Activated T-helper 2 cell treated with anti-CD3 and anti-CD28 coated beads, Interferon-gamma antibody, Interleukin-2, Interleukin-4, amounts not matched to agents 10 μg/mL and 5 μg/mL and 100 μg/mL, durations not matched to agents 14 hours and 24 hours and 36 hours (primary cell): Measurements from ENCODE around the gene ZNF559. TPM values are rescaled to one million over a fixed set of nuclear protein-coding genes. Genes with fewer than 3 reads are reported as not detected.
"Not testable (repeated sequence)": the region's sequence is repeated elsewhere in the genome, so short reads cannot be mapped to it uniquely, and the experiment has no call there.

ENCODE experiments used
- DNase-seq: peaks from one replicate; pipeline ENCODE4 v3.0.0; 2021; ENCODE audit warnings: low spot score
- H3K27ac Mint-ChIP-seq: one replicate; pipeline ENCODE4 v1.8.0; 2021; ENCODE audit warnings: mixed read lengths
- H3K27me3 Mint-ChIP-seq: one replicate; pipeline ENCODE4 v1.8.0; 2021; ENCODE audit warnings: low read depth, mixed read lengths
- H3K36me3 Mint-ChIP-seq: one replicate; pipeline ENCODE4 v1.8.0; 2021; ENCODE audit warnings: low read depth, mixed read lengths
- H3K4me1 Mint-ChIP-seq: one replicate; pipeline ENCODE4 v1.8.0; 2021; ENCODE audit warnings: low read depth, mixed read lengths
- H3K4me3 Mint-ChIP-seq: one replicate; pipeline ENCODE4 v1.8.0; 2021; ENCODE audit warnings: low read depth, mild to moderate bottlenecking, moderate library complexity, mixed read lengths
- H3K9me3 Mint-ChIP-seq: one replicate; pipeline ENCODE4 v1.8.0; 2021; ENCODE audit warnings: mixed read lengths
- intact Hi-C: fragments of 100-400 bp; cut with micrococcal nuclease; formaldehyde crosslinking; loops from one replicate; pipeline ENCODE4 v1.15.1; 2023
- total RNA-seq: library from RNA; stranded (reverse); gene quantifications from 2 replicates; pipeline ENCODE4 v1.2.3, GENCODE V29; 2022

Gene ZNF559
- 8.2 and 8.4 TPM in 2 replicates for total RNA-seq

DNA sequence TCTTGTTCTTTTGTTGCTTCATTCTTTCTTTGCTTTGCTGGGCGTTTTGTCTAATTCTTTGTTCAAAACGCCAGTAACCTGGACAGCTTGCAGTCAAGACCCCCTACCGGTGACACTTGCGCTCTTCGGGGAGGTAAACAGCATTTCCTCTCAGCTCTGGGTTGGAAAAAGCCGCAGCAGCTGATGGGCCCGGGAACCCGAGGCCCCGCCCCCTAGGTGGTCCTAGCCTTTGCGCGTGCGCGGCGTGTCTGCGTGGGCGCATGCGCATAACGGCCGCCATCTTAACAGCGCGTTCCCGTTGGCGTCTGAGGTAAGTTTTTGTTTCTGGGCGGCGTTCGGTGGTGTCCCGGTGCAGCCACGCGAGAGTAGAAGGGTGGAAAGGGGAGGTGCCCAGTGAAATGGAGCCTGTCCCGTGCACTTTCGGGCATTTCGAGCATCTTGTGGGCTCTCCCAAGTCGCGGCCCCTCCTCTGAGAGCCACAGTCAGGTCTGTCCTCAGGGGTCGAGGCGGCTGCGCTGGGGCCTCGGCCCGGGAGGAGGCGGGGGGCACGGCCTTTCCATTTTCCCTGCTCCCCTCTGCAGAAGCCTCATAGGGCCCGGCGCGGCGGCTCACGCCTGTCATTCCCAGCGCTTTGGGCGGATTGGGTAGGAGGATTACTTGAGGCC lies at the start of gene ZNF559:
ZNF559 (plus strand) TSS at position 261 of the 665 bp plus-strand sequence. CDS start 14,371 bp downstream, outside the sequence.
- peak within 1 kb of the TSS; percentile 88 for H3K27ac Mint-ChIP-seq
- H3K36me3 Mint-ChIP-seq: peaks cover 39% of the 10 kb centered on the region
- peak within 1 kb of the TSS; percentile 86 for H3K4me3 Mint-ChIP-seq
- H3K9me3 Mint-ChIP-seq: peaks cover 53% of the 10 kb centered on the region
- no peaks in the 10 kb centered on the region for H3K27me3 Mint-ChIP-seq
- intact Hi-C loops: loop anchor here (1.0 to 2.0 kb wide), 2 partner anchors 15 to 111 kb away; partner anchors contain the start of genes ZNF266 and ZNF699
- peak; percentile 94 for DNase-seq
- H3K4me1 Mint-ChIP-seq: peaks cover 12% of the 10 kb centered on the region

DNA sequence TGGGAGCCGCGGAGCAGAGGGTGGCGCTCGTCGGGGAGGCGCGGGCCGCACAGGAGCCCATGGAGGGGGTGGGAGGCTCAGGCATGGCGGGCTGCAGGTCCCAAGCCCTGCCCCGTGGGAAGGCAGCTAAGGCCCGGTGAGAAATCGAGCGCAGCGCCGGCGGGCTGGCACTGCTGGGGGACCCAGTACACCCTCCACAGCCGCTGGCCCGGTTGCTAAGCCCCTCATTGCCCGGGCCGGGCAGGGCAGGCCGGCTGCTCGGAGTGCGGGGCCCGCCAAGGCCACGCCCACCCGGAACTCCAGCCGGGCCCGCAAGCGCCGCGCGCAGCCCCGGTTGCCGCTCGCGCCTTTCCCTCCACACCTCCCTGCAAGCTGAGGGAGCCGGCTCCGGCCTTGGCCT lies 40.5 kb upstream of the ZNF559 start:
- H3K4me3 Mint-ChIP-seq, H3K36me3 Mint-ChIP-seq, DNase-seq, intact Hi-C loops, H3K4me1 Mint-ChIP-seq, H3K27ac Mint-ChIP-seq, H3K27me3 Mint-ChIP-seq: not testable (repeated sequence)
- H3K9me3 Mint-ChIP-seq: peaks cover 60% of the 10 kb centered on the region

DNA sequence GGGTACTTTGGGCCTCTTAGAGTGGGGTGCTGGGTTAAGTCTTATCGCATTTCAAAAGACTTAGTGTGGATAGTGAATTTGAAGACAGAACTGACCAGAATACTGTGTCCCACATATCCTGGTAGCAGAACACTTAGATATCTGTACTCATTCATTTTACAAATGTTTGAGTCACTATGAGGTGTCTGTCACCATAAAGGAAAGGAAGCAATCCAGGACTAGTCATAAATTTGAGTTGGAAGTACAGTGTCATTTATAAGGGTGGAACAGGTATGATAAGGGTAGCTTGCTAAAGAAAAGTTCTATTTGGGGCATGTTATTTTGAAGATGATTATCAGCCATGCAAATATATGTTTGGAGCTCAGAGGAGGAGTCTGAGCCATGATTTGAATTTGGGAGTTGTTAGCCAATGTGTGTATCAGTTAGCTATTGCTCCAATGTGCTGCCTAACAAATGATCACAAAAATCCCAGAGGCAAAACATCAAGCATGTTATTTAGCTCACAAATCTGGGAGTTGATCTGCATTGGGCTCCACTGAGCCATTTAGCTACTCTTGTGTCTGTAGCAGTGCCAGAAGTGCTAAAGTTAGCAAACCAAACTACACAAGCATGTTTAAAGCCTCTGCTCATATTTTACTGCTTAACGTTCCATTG lies 34.6 kb upstream of the ZNF559 start:
- no peak for DNase-seq
- intact Hi-C loops: no loop called here
- H3K36me3 Mint-ChIP-seq: peaks cover 29% of the 10 kb centered on the region
- H3K4me3 Mint-ChIP-seq: no peak overlapping the region
- H3K27ac Mint-ChIP-seq: no peak overlapping the region
- H3K4me1 Mint-ChIP-seq: no peaks in the 10 kb centered on the region
- peaks cover 61% of the 10 kb centered on the region for H3K9me3 Mint-ChIP-seq
- no peaks in the 10 kb centered on the region for H3K27me3 Mint-ChIP-seq

DNA sequence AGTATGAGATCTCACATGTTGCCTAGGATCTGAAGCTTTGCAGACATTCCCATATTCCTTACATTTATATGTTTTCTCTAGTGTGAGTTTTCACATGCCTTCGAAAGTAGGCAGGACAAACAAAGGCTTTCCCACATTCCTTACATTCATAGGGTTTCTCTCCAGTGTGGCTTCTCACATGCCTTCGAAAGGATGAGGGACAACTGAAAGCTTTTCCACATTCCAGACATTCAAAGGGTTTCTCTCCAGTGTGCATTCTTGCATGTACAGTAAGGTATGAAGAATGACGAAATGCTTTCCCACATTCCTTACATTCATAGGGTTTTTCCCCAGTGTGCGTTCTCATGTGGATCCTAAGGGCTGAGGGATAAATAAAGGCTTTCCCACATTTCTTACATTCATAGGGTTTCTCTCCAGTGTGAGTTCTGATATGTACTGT lies 28.5 kb upstream of the ZNF559 start:
- Mint-ChIP-seq H3K9me3 (peaks cover 72% of the 10 kb centered on the region), H3K36me3 (peaks cover 81% of the 10 kb centered on the region), H3K4me3 (no peak overlapping the region), H3K27me3 (no peaks in the 10 kb centered on the region), H3K27ac (no peak overlapping the region), H3K4me1 (no peaks in the 10 kb centered on the region)
- no peak for DNase-seq
- intact Hi-C loops: no loop called here

DNA sequence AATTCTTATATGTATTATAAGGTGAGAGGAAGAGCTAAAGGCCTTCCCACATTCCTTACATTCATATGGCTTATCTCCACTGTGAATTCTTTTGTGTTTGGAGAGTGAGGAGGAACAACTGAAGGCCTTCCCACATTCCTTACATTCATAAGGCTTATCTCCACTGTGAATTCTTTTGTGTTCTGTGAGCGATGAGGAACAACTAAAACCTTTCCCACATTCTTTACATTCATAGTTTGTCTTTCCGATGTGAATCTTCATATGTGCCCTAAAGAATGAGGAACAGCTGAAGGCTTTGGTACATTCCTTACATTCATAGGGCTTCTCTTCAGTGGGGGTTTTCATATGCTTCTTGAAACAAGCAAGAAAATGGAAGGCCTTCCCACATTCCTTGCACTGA lies 27.6 kb upstream of the ZNF559 start:
- Mint-ChIP-seq H3K36me3 (peaks cover 87% of the 10 kb centered on the region), H3K27ac (no peak overlapping the region), H3K9me3 (peaks cover 77% of the 10 kb centered on the region), H3K4me1 (no peaks in the 10 kb centered on the region), H3K27me3 (no peaks in the 10 kb centered on the region), H3K4me3 (no peak overlapping the region)
- no peak for DNase-seq
- intact Hi-C loops: no loop called here

DNA sequence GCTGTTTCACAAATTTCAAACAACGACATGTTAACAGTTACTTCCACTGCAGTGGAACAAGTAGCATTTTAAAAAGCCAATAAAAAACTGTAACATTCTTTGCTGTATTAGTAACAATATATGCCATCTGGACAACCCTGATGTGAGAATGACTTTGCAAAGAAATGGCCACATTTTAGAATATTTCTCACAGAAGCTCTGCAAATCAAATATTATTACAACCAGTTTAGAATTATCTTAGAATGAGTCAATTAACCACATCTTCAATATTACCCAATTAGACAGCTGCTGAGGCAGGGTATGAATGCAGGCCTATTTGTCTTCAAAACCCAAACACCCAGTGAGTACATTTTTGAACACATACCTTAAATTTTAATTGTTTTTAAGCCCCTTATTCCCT lies 17.5 kb upstream of the ZNF559 start:
- Mint-ChIP-seq H3K9me3 (peaks cover 33% of the 10 kb centered on the region), H3K4me1 (peaks cover 12% of the 10 kb centered on the region), H3K27me3 (no peaks in the 10 kb centered on the region), H3K27ac (no peak overlapping the region), H3K36me3 (peaks cover 47% of the 10 kb centered on the region), H3K4me3 (no peak overlapping the region)
- intact Hi-C loops: no loop called here
- DNase-seq: no peak

DNA sequence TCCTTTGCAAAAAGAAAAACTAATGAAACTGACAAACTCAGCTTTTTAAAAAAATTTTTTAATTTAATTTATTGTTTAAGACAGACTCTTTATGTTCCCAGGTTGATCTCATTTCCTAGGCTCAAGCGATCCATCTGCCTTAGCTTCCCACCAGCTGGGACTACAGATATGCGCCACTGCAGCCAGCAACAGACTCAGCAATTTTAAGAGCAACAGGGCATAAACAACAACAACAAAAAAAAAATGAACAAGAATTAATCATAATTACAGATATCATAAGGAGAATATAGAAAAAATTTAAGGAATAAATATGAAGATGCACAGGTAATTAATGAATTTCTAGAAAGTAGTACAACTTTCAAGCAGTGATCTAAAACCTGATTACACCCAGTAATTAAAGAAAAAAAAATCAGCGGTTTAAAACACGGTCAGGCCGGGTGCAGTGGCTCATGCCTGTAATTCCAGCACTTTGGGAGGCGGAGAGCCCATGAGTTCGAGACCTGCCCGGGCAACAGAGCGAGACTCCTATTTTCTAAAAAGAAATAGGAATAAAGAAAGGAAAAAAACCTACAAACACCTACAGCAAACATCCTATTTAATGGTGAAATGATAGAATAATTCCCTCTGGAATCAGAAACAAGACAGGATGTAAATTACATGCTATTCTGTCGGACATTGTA lies 15.7 kb upstream of the ZNF559 start:
- H3K36me3 Mint-ChIP-seq: peaks cover 29% of the 10 kb centered on the region
- peak overlapping the region; percentile 79 for H3K4me3 Mint-ChIP-seq
- peaks cover 30% of the 10 kb centered on the region for H3K9me3 Mint-ChIP-seq
- intact Hi-C loops: no loop called here
- no peaks in the 10 kb centered on the region for H3K27me3 Mint-ChIP-seq
- no peak for DNase-seq
- peaks cover 12% of the 10 kb centered on the region for H3K4me1 Mint-ChIP-seq
- H3K27ac Mint-ChIP-seq: peak overlapping the region; percentile 89

DNA sequence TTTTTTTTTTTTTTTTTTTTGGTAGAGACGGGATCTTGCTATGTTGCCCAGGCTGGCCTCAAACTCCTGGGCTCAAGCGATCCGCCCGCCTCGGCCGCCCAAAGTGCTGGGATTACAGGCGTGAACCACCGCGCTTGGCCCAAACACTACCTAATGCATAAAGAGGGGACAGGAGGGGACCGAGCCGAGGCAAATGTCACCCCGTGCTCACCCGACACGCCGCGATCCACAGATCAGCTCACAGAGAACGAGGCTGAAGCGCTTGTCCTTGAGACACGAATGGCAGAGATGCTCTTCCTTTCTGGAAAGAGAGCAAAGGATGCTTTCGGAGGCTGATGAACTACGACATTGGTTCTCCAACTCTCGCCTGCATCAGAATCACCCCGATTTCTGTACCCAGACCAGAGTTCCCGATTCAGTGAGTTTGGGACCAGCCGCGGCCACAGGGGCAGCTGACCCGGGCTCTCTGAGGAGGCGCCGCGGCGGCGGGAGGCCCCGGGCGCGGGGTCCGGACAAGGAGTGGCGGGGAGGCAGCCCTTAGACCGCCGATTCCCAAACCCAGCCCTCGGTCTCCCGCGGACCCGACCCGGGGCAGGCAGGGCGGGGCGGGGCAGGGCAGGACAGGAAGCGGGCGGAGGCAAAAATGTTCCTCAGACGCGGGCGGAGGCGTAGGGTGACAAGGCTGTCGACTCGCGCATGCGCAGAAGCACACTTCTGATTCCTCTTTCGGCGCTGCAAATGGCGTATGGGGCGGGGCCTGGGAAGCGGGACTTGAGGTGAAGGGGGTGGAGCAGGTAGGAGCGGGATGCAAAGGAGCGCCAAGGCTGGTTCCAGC lies 14.6 kb upstream of the ZNF559 start, which contains the start of gene ZNF699:
ZNF699 (minus strand) TSS at position 700 of the 835 bp plus-strand sequence. CDS start 4,719 bp downstream, outside the sequence.
- Mint-ChIP-seq H3K9me3 (peaks cover 37% of the 10 kb centered on the region), H3K4me3 (peak within 1 kb of the TSS; percentile 79), H3K27me3 (no peaks in the 10 kb centered on the region), H3K36me3 (peaks cover 18% of the 10 kb centered on the region), H3K27ac (peak within 1 kb of the TSS; percentile 89), H3K4me1 (peaks cover 12% of the 10 kb centered on the region)
- intact Hi-C loops: loop anchor here (1.0 kb wide), 4 partner anchors 15 to 459 kb away; partner anchors contain the start of genes ZNF266, ZNF426, ZNF559 and ZNF846
- peak; percentile 98 for DNase-seq

DNA sequence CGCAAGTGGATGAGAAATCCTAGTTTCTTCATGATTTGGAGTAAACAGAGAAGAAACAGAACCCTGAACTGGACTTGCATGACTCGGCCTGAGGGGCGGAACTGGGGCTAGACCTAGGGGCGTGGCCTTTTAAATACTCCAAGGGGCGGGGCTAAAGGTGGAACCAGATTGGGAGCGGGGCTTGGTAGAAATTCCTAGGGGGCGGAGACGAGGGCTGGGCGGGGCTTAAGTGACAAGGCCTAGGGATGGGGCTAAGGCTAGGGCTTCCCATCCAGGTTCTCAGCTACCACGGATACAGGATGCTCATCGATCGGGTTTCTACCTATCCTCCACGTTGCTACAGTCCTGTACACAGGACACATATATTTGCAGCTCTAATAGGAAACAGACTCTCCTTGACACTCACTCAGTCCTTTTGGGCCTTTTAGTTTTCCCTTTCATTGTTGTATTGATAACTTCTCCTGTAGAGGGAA lies 14.0 kb upstream of the ZNF559 start:
- intact Hi-C loops: loop anchor here (1.0 to 5.0 kb wide), 5 partner anchors 14 to 458 kb away; partner anchors contain the start of genes ZNF266, ZNF317, ZNF426 and ZNF559
- H3K36me3 Mint-ChIP-seq: peaks cover 11% of the 10 kb centered on the region
- H3K9me3 Mint-ChIP-seq: peaks cover 39% of the 10 kb centered on the region
- DNase-seq: no peak
- peak overlapping the region; percentile 79 for H3K4me3 Mint-ChIP-seq
- H3K27ac Mint-ChIP-seq: peak overlapping the region; percentile 85
- H3K4me1 Mint-ChIP-seq: peaks cover 12% of the 10 kb centered on the region
- H3K27me3 Mint-ChIP-seq: no peaks in the 10 kb centered on the region

DNA sequence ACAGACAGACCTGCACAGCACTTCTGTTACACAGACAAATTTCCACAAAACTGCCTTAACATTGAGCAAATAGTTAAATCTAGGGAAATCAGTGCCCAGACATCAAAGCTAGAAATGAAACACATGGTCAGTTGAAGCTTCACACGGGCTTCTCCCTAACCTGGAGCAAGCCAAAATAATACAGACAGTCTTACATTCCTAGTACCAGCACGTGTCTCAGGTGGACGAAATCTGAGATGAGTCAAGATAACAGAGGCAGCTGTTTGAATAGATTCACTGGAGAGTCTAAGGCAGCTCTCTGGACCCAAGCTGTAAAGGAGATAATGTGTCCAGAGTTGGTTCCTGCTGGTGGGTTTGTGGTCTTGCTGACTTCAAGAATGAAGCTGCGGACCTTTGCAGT lies 10.2 kb upstream of the ZNF559 start:
- peaks cover 3% of the 10 kb centered on the region for H3K4me1 Mint-ChIP-seq
- intact Hi-C loops: loop anchor here (2.0 to 5.0 kb wide), 2 partner anchors 171 to 477 kb away; partner anchors contain the start of gene ZNF317
- peaks cover 48% of the 10 kb centered on the region for H3K9me3 Mint-ChIP-seq
- no peak for DNase-seq
- H3K36me3 Mint-ChIP-seq: no peaks in the 10 kb centered on the region
- H3K27me3 Mint-ChIP-seq: no peaks in the 10 kb centered on the region
- no peak overlapping the region for H3K4me3 Mint-ChIP-seq
- H3K27ac Mint-ChIP-seq: no peak overlapping the region

DNA sequence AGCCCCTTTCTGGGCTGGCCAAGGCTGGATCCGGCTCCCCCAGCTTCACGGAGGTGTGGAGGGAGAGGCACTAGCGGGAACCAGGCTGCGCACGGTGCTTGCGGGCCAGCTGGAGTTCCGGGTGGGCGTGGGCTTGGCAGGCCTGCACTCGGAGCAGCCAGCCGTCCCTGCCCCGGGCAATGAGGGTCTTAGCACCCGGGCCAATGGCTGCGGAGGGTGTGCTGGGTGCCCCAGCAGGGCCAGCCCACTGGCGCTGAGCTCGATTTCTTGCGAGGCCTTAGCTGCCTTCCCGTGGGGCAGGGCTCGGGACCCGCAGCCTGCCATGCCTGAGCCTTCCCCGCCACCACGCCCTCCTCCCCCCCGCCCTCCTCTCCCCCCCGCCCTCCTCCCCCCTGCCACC lies 2.6 kb upstream of the ZNF559 start:
- Mint-ChIP-seq H3K4me3 (no peak overlapping the region), H3K27ac (no peak overlapping the region), H3K9me3 (peaks cover 49% of the 10 kb centered on the region), H3K36me3 (peaks cover 24% of the 10 kb centered on the region), H3K4me1 (peaks cover 12% of the 10 kb centered on the region), H3K27me3 (no peaks in the 10 kb centered on the region)
- intact Hi-C loops: no loop called here
- DNase-seq: no peak

DNA sequence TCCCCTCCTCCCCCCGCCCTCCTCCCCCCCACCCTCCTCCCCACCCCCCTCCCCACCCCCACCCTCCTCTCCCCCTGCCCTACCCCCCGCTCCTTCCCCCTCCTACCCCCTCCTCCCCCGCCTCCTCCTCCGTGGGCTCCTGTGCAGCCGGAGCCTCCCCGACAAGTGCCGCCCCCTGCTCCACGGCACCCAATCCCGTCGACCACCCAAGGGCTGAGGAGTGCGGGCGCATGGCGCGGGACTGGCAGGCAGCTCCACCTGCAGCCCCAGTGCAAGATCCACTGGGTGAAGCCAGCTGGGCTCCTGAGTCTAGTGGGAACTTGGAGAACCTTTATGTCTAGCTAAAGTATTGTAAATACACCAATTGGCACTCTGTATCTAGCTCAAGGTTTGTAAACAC lies 2.2 kb upstream of the ZNF559 start:
- H3K27me3 Mint-ChIP-seq, intact Hi-C loops, H3K4me3 Mint-ChIP-seq, DNase-seq, H3K27ac Mint-ChIP-seq: not testable (repeated sequence)
- peaks cover 51% of the 10 kb centered on the region for H3K9me3 Mint-ChIP-seq
- H3K36me3 Mint-ChIP-seq: peaks cover 25% of the 10 kb centered on the region
- peaks cover 12% of the 10 kb centered on the region for H3K4me1 Mint-ChIP-seq
